Ovary (tissue), 3 donors: ENCODE data around the gene LMBR1.

Experiments
- EP300 ChIP-seq: sonication (generic); formaldehyde crosslinking; IDR thresholded peaks from one replicate; pipeline ENCODE4 v1.6.1; 2017; ENCODE audit warnings: antibody characterized with exemption
- TF ChIP-seq, protein P1 (sequence below), 3 donors: fragments of 450-650 bp in 2 of 3; fragments of 200-600 bp in 1 of 3; IDR thresholded peaks; one replicate each; pipeline versions ENCODE4 v1.5.1 to v1.8.0; 2016 to 2022; ENCODE audit warnings: antibody characterized with exemption in 3 of 3, mild to moderate bottlenecking in 1 of 3
- donor health status: DM: no; HTN: no; CAD: no.

DNA sequence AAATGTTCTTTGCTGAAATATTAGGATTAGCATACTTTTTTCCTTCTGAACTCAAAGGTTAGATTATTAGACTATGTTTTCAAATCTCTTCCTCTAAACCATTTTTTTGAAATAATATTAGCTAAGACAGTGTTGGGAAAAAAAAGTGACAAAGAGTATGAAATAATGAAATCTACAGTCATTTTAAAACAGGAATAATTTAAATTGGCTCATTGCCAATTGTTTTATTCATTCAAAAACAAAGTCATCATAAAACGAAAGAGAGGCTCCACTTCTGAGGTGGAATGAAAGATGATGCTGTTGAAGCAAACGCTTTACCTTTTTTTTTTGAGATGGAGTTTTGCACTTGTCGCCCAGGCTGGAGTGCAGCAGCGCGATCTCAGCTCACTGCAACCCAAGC is 201.2 kb downstream of the LMBR1 start:
- TF ChIP-seq, protein P1, sequence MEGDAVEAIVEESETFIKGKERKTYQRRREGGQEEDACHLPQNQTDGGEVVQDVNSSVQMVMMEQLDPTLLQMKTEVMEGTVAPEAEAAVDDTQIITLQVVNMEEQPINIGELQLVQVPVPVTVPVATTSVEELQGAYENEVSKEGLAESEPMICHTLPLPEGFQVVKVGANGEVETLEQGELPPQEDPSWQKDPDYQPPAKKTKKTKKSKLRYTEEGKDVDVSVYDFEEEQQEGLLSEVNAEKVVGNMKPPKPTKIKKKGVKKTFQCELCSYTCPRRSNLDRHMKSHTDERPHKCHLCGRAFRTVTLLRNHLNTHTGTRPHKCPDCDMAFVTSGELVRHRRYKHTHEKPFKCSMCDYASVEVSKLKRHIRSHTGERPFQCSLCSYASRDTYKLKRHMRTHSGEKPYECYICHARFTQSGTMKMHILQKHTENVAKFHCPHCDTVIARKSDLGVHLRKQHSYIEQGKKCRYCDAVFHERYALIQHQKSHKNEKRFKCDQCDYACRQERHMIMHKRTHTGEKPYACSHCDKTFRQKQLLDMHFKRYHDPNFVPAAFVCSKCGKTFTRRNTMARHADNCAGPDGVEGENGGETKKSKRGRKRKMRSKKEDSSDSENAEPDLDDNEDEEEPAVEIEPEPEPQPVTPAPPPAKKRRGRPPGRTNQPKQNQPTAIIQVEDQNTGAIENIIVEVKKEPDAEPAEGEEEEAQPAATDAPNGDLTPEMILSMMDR (IDR thresholded peaks at IDR 0.05): no peak
- TF ChIP-seq EP300: no peak
